HEK293T (cell line): ENCODE measurements around the gene CLRN3.

ENCODE experiments used
- CTCF ChIA-PET: fragments of 350-600 bp; formaldehyde crosslinking; extraction: SDS; loops from one replicate; lab custom pipeline; 2021; ENCODE audit warnings: antibody characterized with exemption, inconsistent platforms; lab: Yijun Ruan, JAX
- POLR2A ChIA-PET: fragments of 350-600 bp; formaldehyde crosslinking; extraction: SDS; loops from one replicate; lab custom pipeline; 2020; ENCODE audit warnings: antibody characterized with exemption, inconsistent platforms; lab: Yijun Ruan, JAX
- DNase-seq: peaks from one replicate; pipeline ENCODE4 v3.0.0; 2012; ENCODE audit warnings: mixed read lengths; ENCODE audit errors: extremely low spot score
- ARNT ChIP-seq: fragments of 450-650 bp; IDR thresholded peaks from 2 replicates; pipeline ENCODE4 v1.6.1; 2017; ENCODE audit warnings: mild to moderate bottlenecking
- BHLHE40 ChIP-seq: fragments of 450-650 bp; IDR thresholded peaks from 2 replicates; pipeline ENCODE4 v1.6.1; 2016; ENCODE audit warnings: mild to moderate bottlenecking, moderate library complexity, borderline replicate concordance
- CTBP1 ChIP-seq: fragments of 450-650 bp; IDR thresholded peaks from 2 replicates; pipeline ENCODE4 v1.6.1; 2016; ENCODE audit warnings: borderline replicate concordance
- ELF4 ChIP-seq: fragments of 450-650 bp; IDR thresholded peaks from 2 replicates; pipeline ENCODE4 v1.6.1; 2017; ENCODE audit warnings: antibody characterized with exemption
- FOXA1 ChIP-seq: fragments of 450-650 bp; IDR thresholded peaks from 2 replicates; pipeline ENCODE4 v1.6.1; 2016; ENCODE audit warnings: mild to moderate bottlenecking
- FOXK2 ChIP-seq: fragments of 450-650 bp; IDR thresholded peaks from 2 replicates; pipeline ENCODE4 v1.6.1; 2016; ENCODE audit warnings: mild to moderate bottlenecking
- FOXM1 ChIP-seq: fragments of 450-650 bp; IDR thresholded peaks from 2 replicates; pipeline ENCODE4 v1.6.1; 2017; ENCODE audit warnings: mild to moderate bottlenecking, borderline replicate concordance
- HDGF ChIP-seq: fragments of 450-650 bp; IDR thresholded peaks from 2 replicates; pipeline ENCODE4 v1.6.1; 2017; ENCODE audit warnings: antibody characterized with exemption, borderline replicate concordance
- L3MBTL2 ChIP-seq: fragments of 450-650 bp; conservative IDR thresholded peaks from 2 replicates; pipeline ENCODE4 v1.6.1; 2016; ENCODE audit warnings: mild to moderate bottlenecking
- LEF1 ChIP-seq: fragments of 450-650 bp; IDR thresholded peaks from 2 replicates; pipeline ENCODE4 v1.6.1; 2017; ENCODE audit warnings: mild to moderate bottlenecking, borderline replicate concordance
- NFRKB ChIP-seq: fragments of 450-650 bp; IDR thresholded peaks from 2 replicates; pipeline ENCODE4 v1.6.1; 2016; ENCODE audit warnings: mild to moderate bottlenecking, moderate library complexity
- SP1 ChIP-seq: fragments of 450-650 bp; IDR thresholded peaks from 2 replicates; pipeline ENCODE4 v1.6.1; 2017
- SUZ12 ChIP-seq: fragments of 450-650 bp; IDR thresholded peaks from 2 replicates; pipeline ENCODE4 v1.6.1; 2016; ENCODE audit warnings: mild to moderate bottlenecking
- TARDBP ChIP-seq: fragments of 450-650 bp; IDR thresholded peaks from 2 replicates; pipeline ENCODE4 v1.6.1; 2016
- ZNF384 ChIP-seq: fragments of 450-650 bp; IDR thresholded peaks from 2 replicates; pipeline ENCODE4 v1.6.1; 2016
- TF ChIP-seq, protein P1 (sequence below): fragments of 450-650 bp; IDR thresholded peaks from 2 replicates; pipeline ENCODE4 v1.6.1; 2016

CLRN3 gene

DNA sequence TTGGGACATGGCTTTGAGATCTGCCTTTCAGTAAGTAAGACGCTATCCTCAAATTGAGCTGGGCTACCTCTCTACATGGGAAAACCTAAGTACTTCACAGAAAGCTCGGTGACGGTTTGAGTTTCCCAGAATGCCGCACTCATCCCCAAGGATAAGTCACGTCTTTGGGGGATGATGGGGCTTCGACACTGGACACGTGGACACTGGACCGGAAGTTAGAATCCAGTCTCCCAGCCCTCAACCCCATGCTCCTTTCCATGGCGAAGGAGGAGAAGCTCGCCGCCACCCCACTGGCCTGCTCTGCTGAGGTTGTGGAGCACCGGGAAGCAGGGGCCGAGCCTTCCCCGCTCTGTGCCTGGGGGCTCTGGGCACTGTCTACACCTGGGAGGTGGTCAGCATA lies 41.6 kb upstream of the CLRN3 start:
- POLR2A ChIA-PET: no interaction called here
- no peak for DNase-seq
- no peak for TF ChIP-seq NFRKB
- no peak for TF ChIP-seq HDGF
- no peak for TF ChIP-seq LEF1
- TF ChIP-seq ARNT: no peak
- CTCF ChIA-PET: no interaction called here

DNA sequence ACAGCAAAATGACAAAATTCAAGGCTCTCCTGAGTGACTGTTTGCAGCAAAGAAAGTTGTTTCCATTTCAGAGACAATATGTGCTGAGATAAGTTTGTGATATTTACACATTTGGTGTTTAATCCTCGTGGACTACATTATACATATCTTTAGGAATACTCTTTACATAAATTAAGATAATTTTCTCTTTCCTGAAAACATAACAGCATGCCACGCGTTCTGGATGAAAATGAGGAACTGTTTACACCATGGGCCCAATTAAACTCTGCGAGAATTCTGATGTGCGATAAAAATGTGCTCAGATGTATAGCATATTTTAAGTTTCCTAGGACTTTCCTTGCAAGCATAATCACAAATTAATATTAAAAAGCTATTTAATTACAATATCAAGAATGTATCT lies 40.5 kb upstream of the CLRN3 start:
- TF ChIP-seq SUZ12 (no peak), TARDBP (no peak), CTBP1 (no peak), FOXM1 (no peak), BHLHE40 (no peak), ELF4 (no peak), L3MBTL2 (no peak), NFRKB (no peak), FOXK2 (no peak), ZNF384 (no peak), HDGF (no peak), ARNT (no peak)
- TF ChIP-seq, protein P1, sequence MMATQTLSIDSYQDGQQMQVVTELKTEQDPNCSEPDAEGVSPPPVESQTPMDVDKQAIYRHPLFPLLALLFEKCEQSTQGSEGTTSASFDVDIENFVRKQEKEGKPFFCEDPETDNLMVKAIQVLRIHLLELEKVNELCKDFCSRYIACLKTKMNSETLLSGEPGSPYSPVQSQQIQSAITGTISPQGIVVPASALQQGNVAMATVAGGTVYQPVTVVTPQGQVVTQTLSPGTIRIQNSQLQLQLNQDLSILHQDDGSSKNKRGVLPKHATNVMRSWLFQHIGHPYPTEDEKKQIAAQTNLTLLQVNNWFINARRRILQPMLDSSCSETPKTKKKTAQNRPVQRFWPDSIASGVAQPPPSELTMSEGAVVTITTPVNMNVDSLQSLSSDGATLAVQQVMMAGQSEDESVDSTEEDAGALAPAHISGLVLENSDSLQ: no peak
- ChIA-PET CTCF (no interaction called here), POLR2A (interaction anchor here (0.7 kb wide), 1 partner anchor 27 kb away, joined by 3 read pairs; no protein-coding TSS in a partner anchor)
- DNase-seq: no peak

DNA sequence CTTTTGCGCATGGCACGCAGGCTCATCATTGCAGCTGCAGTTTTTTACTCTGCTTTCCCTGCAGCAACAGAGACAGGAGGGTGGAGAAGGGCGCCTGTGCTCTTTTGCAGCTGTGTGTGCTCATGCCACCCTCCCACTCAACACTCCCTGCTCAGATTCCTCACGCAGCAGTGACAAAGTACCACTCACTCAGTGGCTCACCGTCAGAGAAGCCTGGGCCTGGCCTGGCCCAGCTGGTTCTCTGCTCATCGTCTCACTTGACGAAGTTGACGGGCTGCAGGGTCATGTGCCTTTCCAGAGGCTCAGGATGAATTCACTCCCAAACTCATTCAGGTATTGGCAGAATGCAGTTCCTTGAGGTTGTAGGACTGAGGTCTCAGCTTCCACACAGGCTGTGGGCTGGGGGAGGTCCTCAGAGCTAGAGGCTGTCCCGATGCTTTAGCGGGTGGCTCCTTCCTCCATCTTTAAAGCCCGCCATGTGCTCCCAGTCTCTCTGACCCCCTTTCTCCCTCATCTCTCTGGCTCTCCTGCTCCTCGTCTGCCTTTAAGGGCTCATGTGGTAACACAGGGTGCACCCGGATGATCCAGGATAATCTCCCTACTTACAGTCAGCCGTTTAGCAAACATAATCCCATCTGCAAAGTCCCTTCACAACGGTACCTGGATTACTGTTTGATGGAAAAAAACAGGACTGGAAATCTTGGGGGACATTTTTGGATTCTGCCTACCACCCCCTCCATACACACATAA lies 40.0 kb upstream of the CLRN3 start:
- no peak for DNase-seq
- ChIA-PET CTCF (no interaction called here), POLR2A (no interaction called here)
- TF ChIP-seq ELF4: no peak
- no peak for TF ChIP-seq CTBP1
- TF ChIP-seq, protein P1: no peak
- TF ChIP-seq LEF1: no peak
- TF ChIP-seq TARDBP: no peak
- no peak for TF ChIP-seq SUZ12
- TF ChIP-seq FOXA1: no peak
- TF ChIP-seq HDGF: no peak
- TF ChIP-seq NFRKB: no peak
- TF ChIP-seq SP1: no peak
- no peak for TF ChIP-seq FOXM1
- TF ChIP-seq ARNT: no peak
- TF ChIP-seq ZNF384: no peak
- TF ChIP-seq FOXK2: no peak
- TF ChIP-seq BHLHE40: no peak
- TF ChIP-seq L3MBTL2: no peak

DNA sequence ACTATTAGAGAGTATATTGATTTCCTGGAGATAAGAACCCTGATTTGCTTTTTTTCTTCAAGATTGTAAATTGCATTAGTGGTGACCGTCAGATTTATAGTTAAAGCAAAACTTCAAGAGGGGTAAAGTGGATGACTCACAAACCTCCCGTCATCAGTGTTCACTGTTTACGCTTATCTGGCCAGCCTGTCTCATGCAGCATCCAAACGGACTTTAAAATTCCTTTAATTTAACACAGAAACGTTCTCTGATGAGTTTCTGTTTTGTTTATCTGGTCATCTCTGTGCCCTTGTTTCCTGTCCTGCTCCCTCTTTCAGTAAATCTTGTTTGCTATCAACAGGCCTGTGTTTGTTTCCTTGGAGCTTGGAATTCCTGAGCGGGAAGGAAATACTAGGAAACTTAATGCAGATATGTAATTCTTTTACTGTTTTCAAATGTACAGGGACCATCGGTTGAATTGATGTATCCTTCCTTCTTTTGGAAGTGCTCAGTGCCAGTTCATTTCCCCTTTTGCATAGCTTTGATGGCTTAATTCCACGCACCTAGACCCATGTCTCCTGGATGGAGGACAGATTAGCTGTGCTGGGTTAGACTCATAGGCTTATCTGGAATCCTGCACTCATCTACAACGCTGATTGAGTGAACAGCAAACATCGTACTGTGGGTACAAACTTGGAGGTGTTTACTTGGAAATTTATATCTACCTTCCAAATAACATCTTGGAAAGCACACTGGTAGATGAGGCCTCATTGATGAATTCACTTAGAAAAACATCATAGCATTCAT lies 35.5 kb upstream of the CLRN3 start:
- DNase-seq: no peak
- POLR2A ChIA-PET: no interaction called here
- CTCF ChIA-PET: no interaction called here
- no peak for TF ChIP-seq CTBP1
- no peak for TF ChIP-seq FOXK2
- TF ChIP-seq, protein P1: no peak
- TF ChIP-seq ARNT: no peak
- TF ChIP-seq L3MBTL2: no peak
- TF ChIP-seq ZNF384: no peak
- TF ChIP-seq SUZ12: no peak
- TF ChIP-seq HDGF: no peak
- TF ChIP-seq SP1: no peak
- TF ChIP-seq LEF1: no peak
- TF ChIP-seq NFRKB: no peak
- TF ChIP-seq FOXM1: no peak
- TF ChIP-seq FOXA1: no peak
- no peak for TF ChIP-seq BHLHE40
- TF ChIP-seq ELF4: no peak
- TF ChIP-seq TARDBP: no peak

DNA sequence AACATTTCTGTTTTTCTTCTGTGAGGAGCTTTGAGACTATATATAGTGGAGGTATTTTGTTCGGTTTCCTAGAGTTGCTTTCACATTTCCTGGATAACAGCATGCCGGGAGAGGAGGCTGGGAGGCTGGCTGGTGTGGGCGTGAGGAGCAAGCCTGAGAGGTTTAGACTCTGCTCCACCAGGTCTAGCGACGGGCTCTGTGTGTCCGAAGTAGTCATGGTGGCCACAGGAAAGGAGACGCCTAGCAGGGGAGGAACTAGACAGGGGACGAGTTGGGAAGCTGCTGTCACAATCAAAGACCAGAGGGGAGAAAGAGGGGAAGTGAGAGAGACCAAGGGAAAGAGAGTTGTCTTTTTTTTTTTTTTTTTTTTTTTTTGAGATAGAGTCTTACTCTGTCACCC lies 33.7 kb upstream of the CLRN3 start:
- TF ChIP-seq TARDBP (no peak), FOXA1 (no peak), SUZ12 (no peak), BHLHE40 (no peak), LEF1 (no peak), CTBP1 (no peak), SP1 (no peak), HDGF (no peak), ARNT (no peak), FOXM1 (no peak), FOXK2 (no peak), NFRKB (no peak), ELF4 (no peak), ZNF384 (no peak), L3MBTL2 (no peak)
- TF ChIP-seq, protein P1: no peak
- DNase-seq: no peak
- POLR2A ChIA-PET: no interaction called here
- CTCF ChIA-PET: no interaction called here
